Common myeloid progenitor, CD34-positive (primary cell): ENCODE measurements around the gene A4GALT.

Experiments
- CTCF ChIA-PET: fragments of 350-600 bp; sonication (Branson Sonifier 250); formaldehyde crosslinking; loops from one replicate; lab custom pipeline; 2021; ENCODE audit warnings: antibody characterized with exemption; lab: Charles Lee
- POLR2A ChIA-PET: fragments of 350-600 bp; sonication (Branson Sonifier 250); formaldehyde crosslinking; loops from one replicate; lab custom pipeline; 2021; ENCODE audit warnings: antibody characterized with exemption; lab: Charles Lee
- DNase-seq, 3 donors: peaks; one replicate each; pipeline versions ENCODE4 v3.0.0 to v3.0.0-alpha.2; 2013
- H3K27ac ChIP-seq, 2 experiments: 1 replicate in 1 of 2; 2 replicates in 1 of 2; pipeline ENCODE4 v1.7.0; 2013; ENCODE audit warnings: inconsistent platforms in 2 of 2, low read length in 2 of 2, mild to moderate bottlenecking in 2 of 2, low read depth in 1 of 2, moderate library complexity in 1 of 2; ENCODE audit not compliant: severe bottlenecking in 2 of 2, insufficient read depth in 1 of 2, poor library complexity in 1 of 2
- H3K27me3 ChIP-seq, 5 experiments: replicated peaks in 2 of 5; 1 replicate in 3 of 5; 2 replicates in 2 of 5; pipeline versions ENCODE4 v1.6.1 to v1.7.0; 2013; ENCODE audit warnings: low read length in 4 of 5, mild to moderate bottlenecking in 2 of 5, moderate library complexity in 2 of 5, inconsistent platforms in 1 of 5; ENCODE audit not compliant: insufficient read depth in 5 of 5, control insufficient read depth in 4 of 5
- H3K36me3 ChIP-seq, 4 experiments: 1 replicate in 2 of 4; 2 replicates in 2 of 4; pipeline versions ENCODE4 v1.6.1 to v1.7.0; 2013; ENCODE audit warnings: low read length in 3 of 4, control low read depth in 1 of 4, mild to moderate bottlenecking in 1 of 4; ENCODE audit not compliant: control insufficient read depth in 4 of 4, insufficient read depth in 4 of 4
- H3K4me1 ChIP-seq, 4 experiments: 1 replicate in 3 of 4; 2 replicates in 1 of 4; pipeline versions ENCODE4 v1.6.1 to v1.7.1; 2013; ENCODE audit warnings: low read length in 3 of 4, mild to moderate bottlenecking in 3 of 4, control low read depth in 1 of 4, inconsistent platforms in 1 of 4, moderate library complexity in 1 of 4; ENCODE audit not compliant: control insufficient read depth in 4 of 4, insufficient read depth in 4 of 4; ENCODE audit errors: control extremely low read depth in 1 of 4
- H3K4me3 ChIP-seq, 7 experiments: 1 replicate in 4 of 7; 2 replicates in 3 of 7; pipeline versions ENCODE4 v1.5.1 to v1.7.0; 2013; ENCODE audit warnings: mild to moderate bottlenecking in 7 of 7, low read length in 6 of 7, moderate library complexity in 6 of 7, inconsistent platforms in 2 of 7, low read depth in 2 of 7, control low read depth in 1 of 7; ENCODE audit not compliant: insufficient read depth in 4 of 7, control insufficient read depth in 1 of 7; ENCODE audit errors: extremely low read depth in 1 of 7
- H3K9me3 ChIP-seq, 5 experiments: 1 replicate in 4 of 5; 2 replicates in 1 of 5; pipeline versions ENCODE4 v1.6.1 to v1.7.1; 2013; ENCODE audit warnings: low read length in 4 of 5, mild to moderate bottlenecking in 2 of 5, inconsistent platforms in 1 of 5, low read depth in 1 of 5, moderate library complexity in 1 of 5; ENCODE audit not compliant: control insufficient read depth in 4 of 5, insufficient read depth in 2 of 5; ENCODE audit errors: control extremely low read depth in 1 of 5
- WGBS: methylation state at CpG from one replicate; pipeline ENCODE4 v1.1.5; 2013; ENCODE audit not compliant: insufficient coverage; 5-methylcytosine and 5-hydroxymethylcytosine counted together

A4GALT gene

GRCh38 chr22:42725606-42726355 is 5.1 kb upstream of the A4GALT start:
- Histone ChIP-seq H3K9me3 (no peaks in the 10 kb centered on the region), H3K27me3 (peaks cover 5 to 23% (median 8%) of the 10 kb centered on the region in 5 experiments), H3K36me3 (no peaks in the 10 kb centered on the region), H3K4me1 (peaks cover 0 to 7% (median 6%) of the 10 kb centered on the region in 4 experiments), H3K27ac (no peak overlapping the region), H3K4me3 (no peak overlapping the region)
- no peak for DNase-seq
- POLR2A ChIA-PET, result interaction anchor here (0.6 kb wide), 1 partner anchor 1279 kb away, joined by 3 read pairs; no protein-coding TSS in a partner anchor
- 79% methylated on average over 5 of the region's 6 CpGs for WGBS
- CTCF ChIA-PET, result interaction anchor here (1.6 kb wide), 1 partner anchor 65 kb away, joined by 4 read pairs; no protein-coding TSS in a partner anchor

- CTCF ChIA-PET, result no interaction called here
- Histone ChIP-seq H3K27me3 (peaks cover 7 to 37% (median 17%) of the 10 kb centered on the region in 5 experiments), H3K4me3 (no peak overlapping the region), H3K36me3 (no peaks in the 10 kb centered on the region), H3K4me1 (peaks cover 0 to 19% (median 18%) of the 10 kb centered on the region in 4 experiments), H3K27ac (no peak overlapping the region), H3K9me3 (no peaks in the 10 kb centered on the region)
- no peak for DNase-seq
- 81% methylated on average over 2 of the region's 5 CpGs for WGBS
- POLR2A ChIA-PET, result interaction anchor here (0.8 kb wide), 1 partner anchor 46 kb away, joined by 6 read pairs; no protein-coding TSS in a partner anchor
Observed at GRCh38 chr22:42724062-42724461, 3.4 kb upstream of the A4GALT start.

- ChIA-PET CTCF (no interaction called here), POLR2A (no interaction called here)
- Histone ChIP-seq H3K9me3 (no peaks in the 10 kb centered on the region), H3K4me3 (peak overlapping the region in 3 of 7 experiments; percentile 48 to 58 (median 54)), H3K36me3 (no peaks in the 10 kb centered on the region), H3K4me1 (peaks cover 0 to 19% (median 16%) of the 10 kb centered on the region in 4 experiments), H3K27ac (no peak overlapping the region), H3K27me3 (peaks cover 9 to 59% (median 24%) of the 10 kb centered on the region in 5 experiments)
- WGBS, result 4% methylated on average over 15 of the region's 22 CpGs
- DNase-seq, result no peak
Observed at GRCh38 chr22:42721045-42721434, 370 bp upstream of the A4GALT start.

- POLR2A ChIA-PET, result no interaction called here
- CTCF ChIA-PET, result interaction anchor here (1.1 kb wide), 1 partner anchor 130 kb away, joined by 3 read pairs; no protein-coding TSS in a partner anchor
- Histone ChIP-seq H3K36me3 (no peaks in the 10 kb centered on the region), H3K27me3 (peaks cover 9 to 59% (median 24%) of the 10 kb centered on the region in 5 experiments), H3K27ac (no peak overlapping the region), H3K4me1 (peaks cover 0 to 19% (median 16%) of the 10 kb centered on the region in 4 experiments), H3K9me3 (no peaks in the 10 kb centered on the region), H3K4me3 (peak overlapping the region in 4 of 7 experiments; percentile 19 to 66 (median 53))
- WGBS, result 7% methylated on average over 33 of the region's 37 CpGs
- DNase-seq, result no peak
Observed at GRCh38 chr22:42719656-42720262, 911 bp downstream of the A4GALT start.

- no peak overlapping the region for H3K4me3 ChIP-seq
- peaks cover 9 to 59% (median 24%) of the 10 kb centered on the region in 5 experiments for H3K27me3 ChIP-seq
- H3K4me1 ChIP-seq, result peaks cover 0 to 19% (median 16%) of the 10 kb centered on the region in 4 experiments
- no peak overlapping the region for H3K27ac ChIP-seq
- WGBS, result 90% methylated on average over 2 of the region's 2 CpGs
- peak in 2 of 3 donors; percentile 19 to 20 for DNase-seq
- no peaks in the 10 kb centered on the region for H3K36me3 ChIP-seq
- ChIA-PET POLR2A (no interaction called here), CTCF (interaction anchor here (1.1 kb wide), 1 partner anchor 131 kb away, joined by 3 read pairs; no protein-coding TSS in a partner anchor)
- no peaks in the 10 kb centered on the region for H3K9me3 ChIP-seq
Observed at GRCh38 chr22:42719133-42719532, 1.5 kb downstream of the A4GALT start.

- Histone ChIP-seq H3K9me3 (no peaks in the 10 kb centered on the region), H3K4me1 (peaks cover 0 to 18% (median 15%) of the 10 kb centered on the region in 4 experiments), H3K4me3 (no peak overlapping the region), H3K27me3 (peaks cover 8 to 51% (median 24%) of the 10 kb centered on the region in 5 experiments), H3K27ac (no peak overlapping the region), H3K36me3 (no peaks in the 10 kb centered on the region)
- 70% methylated on average over 4 of the region's 8 CpGs for WGBS
- no peak for DNase-seq
- POLR2A ChIA-PET, result interaction anchor here (1.1 kb wide), 1 partner anchor 10 kb away, joined by 4 read pairs; no protein-coding TSS in a partner anchor
- CTCF ChIA-PET, result no interaction called here
Observed at GRCh38 chr22:42717197-42717928, 3.3 kb downstream of the A4GALT start.
